Activated naive CD8-positive, alpha-beta T cell treated with anti-CD3 and anti-CD28 coated beads, Interleukin-2, amount 10 ng/mL, durations not matched to agents 7 days and 5 days (primary cell): ENCODE measurements around the gene TOP2A. TPM values are rescaled to one million over a fixed set of nuclear protein-coding genes. Genes with fewer than 3 reads are reported as not detected.

Source experiments
- ATAC-seq: fragments of 150-1000 bp; cut with Tn5 transposase; one replicate; pipeline ENCODE4 v1.10.0; 2021; ENCODE audit warnings: low read depth, moderate library complexity
- POLR2A ChIA-PET: fragments of 350-600 bp; sonication (Branson Sonifier 250); formaldehyde crosslinking; loops from one replicate; lab custom pipeline; 2021; ENCODE audit warnings: antibody characterized with exemption; lab: Charles Lee
- DNase-seq: peaks from one replicate; pipeline ENCODE4 v3.0.0; 2021
- H3K27ac Mint-ChIP-seq: one replicate; pipeline ENCODE4 v1.8.0; 2022; ENCODE audit warnings: mild to moderate bottlenecking, mixed read lengths
- H3K27me3 Mint-ChIP-seq: one replicate; pipeline ENCODE4 v1.8.0; 2022; ENCODE audit warnings: mild to moderate bottlenecking, moderate library complexity, mixed read lengths
- H3K36me3 Mint-ChIP-seq: one replicate; pipeline ENCODE4 v1.8.0; 2021; ENCODE audit warnings: mild to moderate bottlenecking, mixed read lengths
- H3K4me1 Mint-ChIP-seq: one replicate; pipeline ENCODE4 v1.8.0; 2021; ENCODE audit warnings: mixed read lengths
- H3K4me3 Mint-ChIP-seq: one replicate; pipeline ENCODE4 v1.8.0; 2022; ENCODE audit warnings: mild to moderate bottlenecking, moderate library complexity, mixed read lengths
- H3K9me3 Mint-ChIP-seq: one replicate; pipeline ENCODE4 v1.8.0; 2021; ENCODE audit warnings: mixed read lengths
- total RNA-seq, 2 experiments: library from RNA; stranded (reverse); gene quantifications; one replicate each; pipeline ENCODE4 v1.2.3, GENCODE V29; 2021

TOP2A gene
- total RNA-seq, 2 experiments from 2014 or later = 313 to 314 TPM

DNA sequence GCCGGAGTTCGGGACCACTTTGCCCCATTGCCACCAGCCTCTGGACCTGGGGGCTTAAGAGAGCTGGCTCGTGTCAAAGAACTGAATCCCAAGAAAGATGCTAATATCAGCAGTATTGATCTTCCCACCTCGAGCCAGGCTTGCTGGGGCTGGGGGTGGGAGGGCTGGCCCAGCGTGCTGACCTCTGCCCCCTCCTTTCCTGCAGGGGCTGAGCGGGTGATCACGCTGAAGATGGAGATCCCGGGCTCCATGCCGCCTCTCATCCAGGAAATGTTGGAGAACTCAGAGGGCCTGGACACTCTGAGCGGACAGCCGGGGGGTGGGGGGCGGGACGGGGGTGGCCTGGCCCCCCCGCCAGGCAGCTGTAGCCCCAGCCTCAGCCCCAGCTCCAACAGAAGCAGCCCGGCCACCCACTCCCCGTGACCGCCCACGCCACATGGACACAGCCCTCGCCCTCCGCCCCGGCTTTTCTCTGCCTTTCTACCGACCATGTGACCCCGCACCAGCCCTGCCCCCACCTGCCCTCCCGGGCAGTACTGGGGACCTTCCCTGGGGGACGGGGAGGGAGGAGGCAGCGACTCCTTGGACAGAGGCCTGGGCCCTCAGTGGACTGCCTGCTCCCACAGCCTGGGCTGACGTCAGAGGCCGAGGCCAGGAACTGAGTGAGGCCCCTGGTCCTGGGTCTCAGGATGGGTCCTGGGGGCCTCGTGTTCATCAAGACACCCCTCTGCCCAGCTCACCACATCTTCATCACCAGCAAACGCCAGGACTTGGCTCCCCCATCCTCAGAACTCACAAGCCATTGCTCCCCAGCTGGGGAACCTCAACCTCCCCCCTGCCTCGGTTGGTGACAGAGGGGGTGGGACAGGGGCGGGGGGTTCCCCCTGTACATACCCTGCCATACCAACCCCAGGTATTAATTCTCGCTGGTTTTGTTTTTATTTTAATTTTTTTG, 61.6 kb downstream of the TOP2A start:
- peaks cover 9% of the 10 kb centered on the region for H3K36me3 Mint-ChIP-seq
- H3K27me3 Mint-ChIP-seq = peaks cover 10% of the 10 kb centered on the region
- ATAC-seq (no peak), DNase-seq (peak; percentile 32)
- POLR2A ChIA-PET = interaction anchor here (2.7 kb wide), 1 partner anchor 68 kb away, joined by 7 read pairs; the partner anchor contains the start of gene CDC6
- H3K4me3 Mint-ChIP-seq = no peak overlapping the region
- H3K9me3 Mint-ChIP-seq = no peaks in the 10 kb centered on the region
- no peak overlapping the region for H3K27ac Mint-ChIP-seq
- peaks cover 17% of the 10 kb centered on the region for H3K4me1 Mint-ChIP-seq

- Mint-ChIP-seq H3K27me3 (peaks cover 4% of the 10 kb centered on the region), H3K4me1 (peaks cover 18% of the 10 kb centered on the region), H3K36me3 (peaks cover 9% of the 10 kb centered on the region), H3K4me3 (no peak overlapping the region), H3K27ac (no peak overlapping the region), H3K9me3 (no peaks in the 10 kb centered on the region)
- ATAC-seq = peak; percentile 66
- peak; percentile 90 for DNase-seq
- POLR2A ChIA-PET = interaction anchor here (0.6 to 2.7 kb wide), 10 partner anchors 32 to 178 kb away, joined by 3 to 9 read pairs (median 4); partner anchors contain the start of gene CDC6
These were observed 62.4 kb downstream of the TOP2A start for GRCh38 chr17:40355123-40355803.

GRCh38 chr17:40354221-40355122, 63.2 kb downstream of the TOP2A start:
- POLR2A ChIA-PET = interaction anchor here (0.6 to 2.7 kb wide), 10 partner anchors 31 to 179 kb away, joined by 3 to 9 read pairs (median 4); partner anchors contain the start of gene CDC6
- DNase-seq (no peak), ATAC-seq (no peak)
- Mint-ChIP-seq H3K9me3 (no peaks in the 10 kb centered on the region), H3K27me3 (no peaks in the 10 kb centered on the region), H3K4me3 (no peak overlapping the region), H3K27ac (peak overlapping the region; percentile 30), H3K4me1 (peaks cover 21% of the 10 kb centered on the region), H3K36me3 (peaks cover 15% of the 10 kb centered on the region)

- Mint-ChIP-seq H3K27me3 (no peaks in the 10 kb centered on the region), H3K4me3 (peak overlapping the region; percentile 15), H3K36me3 (peaks cover 19% of the 10 kb centered on the region), H3K4me1 (peaks cover 24% of the 10 kb centered on the region), H3K9me3 (no peaks in the 10 kb centered on the region), H3K27ac (peak overlapping the region; percentile 82)
- ATAC-seq (peak; percentile 54), DNase-seq (no peak)
- POLR2A ChIA-PET = interaction anchor here (0.7 to 2.2 kb wide), 5 partner anchors 30 to 63 kb away, joined by 3 to 17 read pairs (median 4); partner anchors contain the start of gene RARA
These were observed 64.8 kb downstream of the TOP2A start for GRCh38 chr17:40352779-40353394.

DNA sequence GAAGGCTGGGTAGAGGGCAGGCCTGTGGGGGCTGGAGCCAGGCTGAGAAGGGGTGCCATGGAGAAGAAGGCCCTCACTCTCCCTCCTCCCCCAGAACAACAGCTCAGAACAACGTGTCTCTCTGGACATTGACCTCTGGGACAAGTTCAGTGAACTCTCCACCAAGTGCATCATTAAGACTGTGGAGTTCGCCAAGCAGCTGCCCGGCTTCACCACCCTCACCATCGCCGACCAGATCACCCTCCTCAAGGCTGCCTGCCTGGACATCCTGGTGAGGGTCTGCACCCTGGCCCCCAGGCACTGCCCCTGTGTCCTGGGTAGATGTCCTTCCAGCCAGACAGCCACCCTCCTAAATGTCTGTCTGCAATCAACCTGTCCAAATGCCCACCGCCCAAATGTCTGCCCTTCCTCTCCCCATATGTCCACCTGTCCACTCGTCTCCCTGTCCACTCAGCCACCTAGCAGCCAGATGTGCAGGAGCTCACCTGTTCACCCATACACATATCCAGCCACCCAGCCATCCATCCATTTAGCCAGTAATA, 65.4 kb downstream of the TOP2A start:
- peaks cover 19% of the 10 kb centered on the region for H3K36me3 Mint-ChIP-seq
- ATAC-seq (no peak), DNase-seq (no peak)
- peak overlapping the region; percentile 82 for H3K27ac Mint-ChIP-seq
- peaks cover 29% of the 10 kb centered on the region for H3K4me1 Mint-ChIP-seq
- no peaks in the 10 kb centered on the region for H3K27me3 Mint-ChIP-seq
- POLR2A ChIA-PET = interaction anchor here (1.0 to 2.2 kb wide), 6 partner anchors 29 to 188 kb away, joined by 3 to 17 read pairs (median 4); partner anchors contain the start of gene RARA
- peak overlapping the region; percentile 15 for H3K4me3 Mint-ChIP-seq
- H3K9me3 Mint-ChIP-seq = no peaks in the 10 kb centered on the region

GRCh38 chr17:40351359-40352236, 66.1 kb downstream of the TOP2A start:
- peaks cover 35% of the 10 kb centered on the region for H3K4me1 Mint-ChIP-seq
- peak overlapping the region; percentile 82 for H3K27ac Mint-ChIP-seq
- H3K9me3 Mint-ChIP-seq = no peaks in the 10 kb centered on the region
- peaks cover 19% of the 10 kb centered on the region for H3K36me3 Mint-ChIP-seq
- H3K4me3 Mint-ChIP-seq = no peak overlapping the region
- POLR2A ChIA-PET = interaction anchor here (1.0 to 2.2 kb wide), 5 partner anchors 28 to 189 kb away, joined by 3 to 17 read pairs (median 3); partner anchors contain the start of gene RARA
- ATAC-seq (no peak), DNase-seq (no peak)
- H3K27me3 Mint-ChIP-seq = no peaks in the 10 kb centered on the region

- Mint-ChIP-seq H3K4me3 (no peak overlapping the region), H3K9me3 (no peaks in the 10 kb centered on the region), H3K27me3 (no peaks in the 10 kb centered on the region), H3K4me1 (peaks cover 39% of the 10 kb centered on the region), H3K36me3 (peaks cover 19% of the 10 kb centered on the region), H3K27ac (no peak overlapping the region)
- POLR2A ChIA-PET = interaction anchor here (1.0 to 2.2 kb wide), 2 partner anchors 28 to 190 kb away, joined by 3 to 17 read pairs; no protein-coding TSS in a partner anchor
- DNase-seq (no peak), ATAC-seq (no peak)
These were observed 66.9 kb downstream of the TOP2A start for GRCh38 chr17:40350689-40351358.

DNA sequence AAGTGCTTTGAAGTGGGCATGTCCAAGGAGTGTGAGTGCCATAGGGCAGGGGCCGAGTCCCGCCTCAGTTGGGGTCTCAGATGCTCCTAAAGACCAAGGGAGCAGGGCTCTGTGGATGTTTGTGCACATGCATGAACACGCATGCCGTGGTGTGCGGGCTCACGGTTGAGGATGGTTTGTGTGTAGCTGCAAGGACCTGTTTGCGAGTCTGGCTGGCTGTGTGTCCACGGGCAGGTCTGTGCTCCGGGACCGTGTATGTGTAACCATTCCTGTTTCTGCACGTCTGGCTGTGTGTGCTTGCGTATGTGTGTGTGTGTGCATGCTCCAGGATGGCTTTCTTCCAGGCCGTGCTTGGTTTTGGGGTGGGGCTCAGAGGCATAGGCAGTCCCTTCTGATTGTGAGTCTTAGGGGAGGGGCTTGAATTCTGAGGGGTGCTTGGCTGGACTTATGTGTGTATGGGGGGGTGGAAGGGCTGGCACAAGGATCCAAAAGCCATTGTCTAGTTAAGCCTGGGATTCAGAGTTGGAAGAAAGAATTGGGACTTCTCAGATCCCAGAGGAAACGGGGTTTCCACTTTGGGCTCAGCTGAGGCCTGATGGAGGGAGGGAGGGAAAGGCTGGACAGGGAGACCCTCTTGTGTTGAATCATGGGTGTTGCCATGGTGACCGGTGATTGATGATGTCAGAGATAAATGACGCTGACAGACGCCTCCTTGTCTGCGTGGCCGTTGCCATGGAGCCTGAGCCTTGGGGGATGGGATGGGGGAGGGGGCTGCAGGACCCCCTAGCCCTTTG, 67.6 kb downstream of the TOP2A start:
- no peak overlapping the region for H3K4me3 Mint-ChIP-seq
- no peak for ATAC-seq
- no peak for DNase-seq
- no peaks in the 10 kb centered on the region for H3K9me3 Mint-ChIP-seq
- no peaks in the 10 kb centered on the region for H3K27me3 Mint-ChIP-seq
- H3K36me3 Mint-ChIP-seq = peaks cover 17% of the 10 kb centered on the region
- POLR2A ChIA-PET = no interaction called here
- peak overlapping the region; percentile 70 for H3K27ac Mint-ChIP-seq
- H3K4me1 Mint-ChIP-seq = peaks cover 43% of the 10 kb centered on the region

- ATAC-seq (no peak), DNase-seq (no peak)
- H3K27me3 Mint-ChIP-seq = no peaks in the 10 kb centered on the region
- POLR2A ChIA-PET = no interaction called here
- H3K4me1 Mint-ChIP-seq = peaks cover 49% of the 10 kb centered on the region
- H3K4me3 Mint-ChIP-seq = no peak overlapping the region
- peaks cover 19% of the 10 kb centered on the region for H3K36me3 Mint-ChIP-seq
- H3K9me3 Mint-ChIP-seq = no peaks in the 10 kb centered on the region
- H3K27ac Mint-ChIP-seq = peak overlapping the region; percentile 73
These were observed 68.2 kb downstream of the TOP2A start for GRCh38 chr17:40349477-40349894.
